ENCODE data around the gene FAM241A.
"Not testable (repeated sequence)": the region's sequence is repeated elsewhere in the genome, so short reads cannot be mapped to it uniquely, and the experiment has no call there.

The FAM241A gene

DNA sequence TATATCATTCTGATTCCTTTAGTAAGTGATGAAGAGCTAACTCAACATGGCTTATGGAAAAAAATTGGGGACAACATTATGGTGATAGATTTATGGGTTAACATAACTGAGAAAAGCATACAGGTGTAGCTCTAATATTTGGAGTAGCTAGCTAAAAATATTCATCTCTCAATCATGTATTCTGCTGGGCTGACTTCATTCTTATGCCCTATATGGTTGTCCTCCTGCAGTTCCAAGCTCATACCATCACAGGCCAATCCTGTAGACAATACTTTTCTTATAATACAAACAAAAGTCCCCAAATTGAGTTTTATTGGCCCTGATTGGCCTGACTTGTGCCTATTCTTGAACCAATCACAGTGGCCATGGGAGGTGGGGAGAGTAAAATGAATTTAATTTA is 6.7 kb upstream of the FAM241A start:
- no peak for DNase-seq (ENCODE audit: low read depth in 2 of 2)

DNA sequence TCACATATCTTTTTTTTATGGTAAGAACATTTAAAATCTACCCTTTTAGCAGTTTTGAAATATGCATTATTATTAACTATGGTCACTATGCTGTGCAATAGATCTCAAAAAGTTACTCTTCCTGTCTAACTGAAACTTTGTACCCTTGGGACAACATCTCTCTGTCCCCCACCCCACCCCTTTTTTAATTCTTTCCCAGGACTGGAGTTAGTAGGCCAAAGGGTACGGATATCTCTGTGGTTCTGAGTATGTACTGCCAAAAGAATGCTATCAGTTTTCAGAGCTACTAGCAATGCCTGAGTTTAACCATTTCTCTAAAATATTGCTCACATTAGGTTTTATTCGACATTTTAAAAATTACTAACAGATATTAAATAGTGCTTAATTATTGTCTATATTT is 4.7 kb upstream of the FAM241A start:
- no peak for DNase-seq (ENCODE audit: low read depth in 2 of 2)

DNA sequence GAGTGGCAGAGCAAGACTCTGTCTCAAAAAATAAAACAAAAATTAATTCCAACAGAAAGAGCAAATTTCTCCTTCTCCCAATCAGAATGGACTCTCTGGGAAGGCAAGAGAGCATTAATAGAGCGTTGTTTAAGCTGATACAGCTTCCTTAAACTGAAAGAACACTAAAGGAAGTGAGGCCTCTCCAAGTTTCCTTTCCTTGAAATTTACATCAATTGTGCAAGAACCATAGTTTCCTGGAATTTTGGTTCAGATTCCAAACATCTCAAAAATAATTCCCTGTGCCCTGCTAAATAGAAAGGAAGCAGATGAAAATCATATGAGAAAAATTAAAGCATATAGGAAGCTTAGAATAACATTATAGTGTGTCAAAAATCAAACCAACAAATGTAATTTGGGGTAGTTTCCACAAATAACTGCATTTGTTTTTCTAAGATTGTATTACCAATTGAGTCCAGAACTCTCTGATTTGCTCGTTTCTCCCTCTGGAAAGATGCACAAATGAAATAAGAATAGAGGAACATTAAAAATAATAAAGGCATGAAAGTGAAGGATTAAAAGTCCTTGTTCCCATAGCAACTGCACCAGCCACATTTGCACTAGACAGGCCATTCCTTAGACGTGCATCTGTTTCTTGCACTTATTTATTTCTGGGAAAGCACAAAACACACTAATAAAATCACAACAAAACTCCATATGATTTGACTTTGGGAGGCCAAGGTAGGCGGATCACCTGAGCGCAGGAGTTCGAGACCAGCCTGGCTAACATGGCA is 3.7 kb upstream of the FAM241A start:
- DNase-seq (ENCODE audit: low read depth in 2 of 2), result no peak

DNA sequence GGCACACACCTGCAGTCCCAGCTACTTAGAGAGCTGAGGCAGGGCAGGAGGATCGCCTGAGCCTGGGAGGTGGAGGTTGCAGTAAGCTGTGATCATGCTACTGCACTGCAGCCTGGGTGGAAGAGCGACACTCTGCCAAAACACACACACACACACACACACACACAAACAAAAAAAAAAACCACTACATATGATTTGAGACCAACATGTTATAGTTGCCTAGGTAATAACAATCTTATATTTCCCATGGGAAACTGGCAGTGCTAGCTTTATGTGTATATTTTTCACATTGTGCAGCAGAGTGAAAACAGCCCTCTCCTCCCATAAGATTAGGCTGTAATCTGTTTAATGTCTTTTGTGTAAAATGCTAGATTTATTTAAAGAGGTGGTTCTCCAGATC is 3.1 kb upstream of the FAM241A start:
- DNase-seq (ENCODE audit: low read depth in 2 of 2), result no peak

- DNase-seq (ENCODE audit: low read depth in 2 of 2), result no peak
Observed at GRCh38 chr4:112143781-112144180, 1.5 kb upstream of the FAM241A start.

DNA sequence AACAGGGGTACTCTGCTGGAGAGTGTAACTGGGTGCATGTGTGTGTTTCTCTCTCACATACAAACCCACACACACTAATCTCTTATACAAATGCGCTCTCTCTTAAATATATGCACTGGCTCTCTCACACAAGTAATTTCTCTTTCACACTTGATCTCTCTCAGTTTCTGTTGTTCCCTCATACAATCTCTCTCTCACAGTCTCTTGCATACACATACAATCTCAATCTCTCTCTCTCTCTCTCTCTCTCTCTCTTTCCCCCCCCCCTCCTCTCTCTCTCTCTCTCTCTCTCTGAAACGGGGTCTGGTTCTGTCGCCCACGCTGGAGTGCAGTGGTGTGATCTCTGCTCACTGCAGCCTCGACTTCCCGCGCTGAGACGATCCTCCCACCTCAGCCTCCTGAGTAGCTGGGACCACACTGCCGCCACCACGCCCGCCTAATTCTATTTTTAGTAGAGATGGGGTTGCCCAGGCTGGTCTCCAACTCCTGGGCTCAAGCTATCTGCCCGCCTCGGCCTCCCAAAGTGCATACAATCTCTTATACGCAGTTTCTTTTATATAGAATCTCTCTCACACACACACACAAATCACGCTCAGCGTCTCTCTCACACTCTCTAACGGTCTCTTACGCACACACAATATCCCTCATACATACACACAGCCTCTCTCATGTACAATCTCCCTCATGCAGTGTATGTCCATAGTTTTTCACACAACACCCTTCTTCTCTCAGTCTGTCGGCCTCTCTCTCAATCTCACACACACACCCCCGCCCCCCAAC is 518 bp upstream of the FAM241A start:
- no peak for DNase-seq (ENCODE audit: low read depth in 2 of 2)

GRCh38 chr4:112145790-112146501 is 692 bp downstream of the FAM241A start:
- peak; percentile 64 to 70 for DNase-seq (ENCODE audit: low read depth in 2 of 2)

DNA sequence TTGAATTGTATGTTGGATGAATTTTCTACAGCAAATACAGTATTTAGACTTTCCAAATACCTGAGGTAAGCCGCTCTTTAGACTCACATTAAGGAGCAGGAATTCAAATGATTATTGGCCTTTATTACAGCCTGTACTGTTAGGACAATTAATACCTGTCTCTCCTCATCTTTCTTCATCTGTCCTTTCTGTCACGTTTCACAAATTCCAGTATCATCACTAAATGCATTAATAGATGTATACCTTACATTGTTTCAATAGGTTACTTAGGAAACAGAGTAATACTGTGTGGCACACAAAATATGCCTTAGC is 1.2 kb downstream of the FAM241A start:
- no peak for DNase-seq (ENCODE audit: low read depth in 2 of 2)

DNA sequence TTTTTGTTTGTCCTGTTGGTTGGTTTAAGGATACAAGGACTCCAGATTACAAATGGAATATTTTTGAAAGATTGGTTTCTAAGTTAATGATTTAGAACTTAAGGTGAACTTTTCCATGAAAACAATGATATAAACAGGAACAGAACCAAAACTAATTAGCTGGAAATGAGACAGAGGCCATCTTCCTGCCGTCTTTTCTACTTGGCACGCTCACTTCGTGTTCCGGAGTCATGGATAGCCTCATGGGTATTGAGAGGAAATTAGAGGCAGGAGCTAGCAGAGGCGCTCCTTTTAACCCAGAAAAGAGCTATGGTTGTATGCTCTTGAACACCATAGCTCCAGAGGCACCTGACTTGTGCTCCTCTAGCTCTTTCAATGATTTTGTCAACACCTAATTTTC is 2.4 kb downstream of the FAM241A start:
- DNase-seq (ENCODE audit: low read depth in 2 of 2), result no peak

GRCh38 chr4:112150920-112151319 is 5.7 kb downstream of the FAM241A start:
- no peak for DNase-seq (ENCODE audit: low read depth in 2 of 2)

GRCh38 chr4:112152521-112152920 is 7.3 kb downstream of the FAM241A start:
- DNase-seq (ENCODE audit: low read depth in 2 of 2), result no peak

- peak in 1 of 2 donors; percentile 15 for DNase-seq (ENCODE audit: low read depth in 2 of 2)
Observed at GRCh38 chr4:112153211-112153791, 8.0 kb downstream of the FAM241A start.

- no peak for DNase-seq (ENCODE audit: low read depth in 2 of 2)
Observed at GRCh38 chr4:112156112-112156511, 10.9 kb downstream of the FAM241A start.

GRCh38 chr4:112156553-112156952 is 11.3 kb downstream of the FAM241A start:
- no peak for DNase-seq (ENCODE audit: low read depth in 2 of 2)

GRCh38 chr4:112163706-112164105 is 18.5 kb downstream of the FAM241A start:
- DNase-seq (ENCODE audit: low read depth in 2 of 2), result not testable (repeated sequence)

- DNase-seq (ENCODE audit: low read depth in 2 of 2), result no peak
Observed at GRCh38 chr4:112167794-112168193, 22.5 kb downstream of the FAM241A start.

- no peak for DNase-seq (ENCODE audit: low read depth in 2 of 2)
Observed at GRCh38 chr4:112168719-112169500, 23.7 kb downstream of the FAM241A start.

- no peak for DNase-seq (ENCODE audit: low read depth in 2 of 2)
Observed at GRCh38 chr4:112170451-112170993, 25.3 kb downstream of the FAM241A start.

- not testable (repeated sequence) for DNase-seq (ENCODE audit: low read depth in 2 of 2)
Observed at GRCh38 chr4:112171051-112171763, 26.0 kb downstream of the FAM241A start.

- no peak for DNase-seq (ENCODE audit: low read depth in 2 of 2)
Observed at GRCh38 chr4:112172180-112172579, 26.9 kb downstream of the FAM241A start.

Measured in stimulated activated CD4-positive, alpha-beta T cell treated with anti-CD3 and anti-CD28 coated beads, Interleukin-1b, Interleukin-23, amount 100 ng/mL, for 4 hours (primary cell).